Stimulated activated naive CD8-positive, alpha-beta T cell treated with anti-CD3 and anti-CD28 coated beads, Interleukin-15, amount 100 ng/mL, for 72 hours (primary cell): Measurements from ENCODE around the gene ACSM3.
"Not testable (repeated sequence)": the region's sequence is repeated elsewhere in the genome, so short reads cannot be mapped to it uniquely, and the experiment has no call there.

Experiments
- ATAC-seq: fragments of 150-1000 bp; cut with Tn5 transposase; 2 replicates; pipeline ENCODE4 v1.10.0; 2021; ENCODE audit warnings: mild to moderate bottlenecking, moderate library complexity
- DNase-seq, 2 donors: peaks; one replicate each; pipeline ENCODE4 v3.0.0; 2021 to 2022
- H3K27ac Mint-ChIP-seq, 2 donors: one replicate each; pipeline ENCODE4 v1.8.0; 2022; ENCODE audit warnings: mild to moderate bottlenecking in 2 of 2, mixed read lengths in 2 of 2, moderate library complexity in 2 of 2
- H3K27me3 Mint-ChIP-seq: one replicate; pipeline ENCODE4 v1.8.0; 2022; ENCODE audit warnings: mixed read lengths
- H3K4me1 Mint-ChIP-seq: one replicate; pipeline ENCODE4 v1.8.0; 2022; ENCODE audit warnings: mild to moderate bottlenecking, mixed read lengths
- H3K4me3 Mint-ChIP-seq, 2 donors: one replicate each; pipeline ENCODE4 v1.8.0; 2022; ENCODE audit warnings: mild to moderate bottlenecking in 2 of 2, mixed read lengths in 2 of 2, moderate library complexity in 1 of 2
- H3K9me3 Mint-ChIP-seq, 2 donors: one replicate each; pipeline ENCODE4 v1.8.0; 2022; ENCODE audit warnings: mixed read lengths in 2 of 2

ACSM3 gene

DNA sequence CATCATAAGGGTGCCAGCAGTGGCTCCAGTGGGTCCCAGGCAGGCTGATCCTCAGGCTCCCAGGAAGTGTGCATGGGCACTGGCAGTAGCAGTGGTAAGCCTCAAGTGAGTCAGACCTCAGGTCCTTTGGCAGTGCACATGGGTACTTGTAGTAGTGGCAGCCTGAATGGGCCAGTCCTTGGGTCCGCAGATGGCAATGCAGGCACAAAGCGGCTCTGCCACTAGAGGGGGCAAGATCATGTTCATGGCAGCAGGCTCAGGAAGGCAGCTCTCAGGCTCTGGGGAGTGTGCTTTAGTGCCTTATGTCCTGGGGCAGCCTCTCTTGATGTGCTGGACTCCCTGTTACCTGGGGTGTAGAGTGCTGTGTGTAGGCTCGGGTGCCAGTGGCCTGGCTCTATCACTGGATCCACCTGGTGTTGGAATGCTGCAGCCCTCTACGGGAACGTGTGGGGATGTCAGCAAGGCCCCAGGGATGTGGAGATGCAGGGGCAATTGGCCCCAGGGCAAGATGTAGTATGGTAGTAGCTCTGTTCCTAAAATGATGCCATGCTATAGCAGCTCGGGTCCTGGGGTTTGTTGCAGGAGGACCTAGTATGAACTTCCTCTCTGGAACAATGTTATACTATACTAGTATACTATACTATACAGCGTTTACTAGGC, 11.0 kb downstream of the ACSM3 start:
- peak; percentile 45 to 63 for DNase-seq
- H3K27me3 Mint-ChIP-seq, result no peaks in the 10 kb centered on the region
- H3K4me1 Mint-ChIP-seq, result no peaks in the 10 kb centered on the region
- no peak overlapping the region for H3K27ac Mint-ChIP-seq
- no peak overlapping the region for H3K4me3 Mint-ChIP-seq
- ATAC-seq, result peak; percentile 90
- no peaks in the 10 kb centered on the region for H3K9me3 Mint-ChIP-seq

DNA sequence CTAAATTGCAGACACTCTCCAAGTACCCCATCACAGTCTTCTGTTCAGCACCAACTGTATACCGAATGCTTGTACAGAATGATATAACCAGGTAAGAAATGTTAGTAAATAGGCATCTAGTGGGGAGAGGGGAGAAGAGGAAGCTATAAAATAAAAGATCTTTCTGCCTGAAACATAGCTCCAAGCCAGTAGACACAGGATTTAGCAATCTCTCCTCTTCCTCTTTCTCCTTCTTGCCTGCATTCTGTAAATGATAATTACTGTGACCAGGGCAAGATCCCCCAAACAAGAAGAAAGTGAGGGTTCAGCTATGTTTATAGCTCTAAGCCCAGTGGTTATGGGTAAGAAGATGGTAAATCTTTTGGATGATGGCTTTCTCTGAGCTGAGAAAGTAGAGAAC, 17.9 kb downstream of the ACSM3 start:
- no peak overlapping the region for H3K4me3 Mint-ChIP-seq
- H3K27ac Mint-ChIP-seq, result no peak overlapping the region
- no peaks in the 10 kb centered on the region for H3K9me3 Mint-ChIP-seq
- no peak for DNase-seq
- no peak for ATAC-seq
- no peaks in the 10 kb centered on the region for H3K4me1 Mint-ChIP-seq
- H3K27me3 Mint-ChIP-seq, result no peaks in the 10 kb centered on the region

DNA sequence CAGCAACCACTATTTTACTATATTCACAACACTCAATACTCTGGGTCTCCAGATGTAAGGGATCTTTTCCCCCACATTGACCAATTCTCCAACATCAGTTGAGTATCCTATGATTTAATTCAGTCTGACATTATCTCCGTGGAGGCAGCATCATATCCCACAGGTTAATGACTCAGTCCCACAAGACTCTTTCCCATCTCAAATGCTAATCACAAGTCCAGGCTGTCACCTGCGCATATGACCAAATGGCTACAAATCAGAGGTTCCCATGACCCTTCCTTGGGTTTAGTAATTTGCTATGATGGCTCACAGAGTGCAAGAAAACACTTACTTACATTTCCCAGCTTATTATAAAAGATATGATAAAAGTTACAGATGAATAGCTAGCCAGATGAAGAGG, 18.7 kb downstream of the ACSM3 start:
- no peak overlapping the region for H3K27ac Mint-ChIP-seq
- no peaks in the 10 kb centered on the region for H3K27me3 Mint-ChIP-seq
- no peak overlapping the region for H3K4me3 Mint-ChIP-seq
- no peak for DNase-seq
- no peaks in the 10 kb centered on the region for H3K9me3 Mint-ChIP-seq
- no peak for ATAC-seq
- no peaks in the 10 kb centered on the region for H3K4me1 Mint-ChIP-seq

DNA sequence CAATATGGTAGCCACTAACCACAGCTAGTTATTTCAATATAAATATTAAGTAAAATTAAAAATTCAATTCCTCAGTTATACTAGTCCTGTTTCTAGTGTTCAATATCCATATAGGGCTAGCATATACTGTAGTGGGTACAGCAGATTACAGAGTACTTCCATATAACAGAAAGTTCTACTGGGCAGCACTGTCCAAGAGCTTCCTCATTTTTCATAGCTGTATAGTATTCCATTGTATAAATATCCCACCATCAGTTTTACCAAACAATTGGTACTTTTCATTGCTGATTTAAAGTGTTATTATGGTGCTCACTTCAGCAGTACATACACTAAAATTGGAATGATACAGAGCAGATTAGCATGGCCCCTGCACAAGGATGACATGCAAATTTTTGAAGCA, 20.4 kb downstream of the ACSM3 start:
- no peak for DNase-seq
- Mint-ChIP-seq H3K27ac (no peak overlapping the region), H3K4me1 (no peaks in the 10 kb centered on the region), H3K27me3 (no peaks in the 10 kb centered on the region), H3K4me3 (no peak overlapping the region), H3K9me3 (no peaks in the 10 kb centered on the region)
- ATAC-seq, result no peak

DNA sequence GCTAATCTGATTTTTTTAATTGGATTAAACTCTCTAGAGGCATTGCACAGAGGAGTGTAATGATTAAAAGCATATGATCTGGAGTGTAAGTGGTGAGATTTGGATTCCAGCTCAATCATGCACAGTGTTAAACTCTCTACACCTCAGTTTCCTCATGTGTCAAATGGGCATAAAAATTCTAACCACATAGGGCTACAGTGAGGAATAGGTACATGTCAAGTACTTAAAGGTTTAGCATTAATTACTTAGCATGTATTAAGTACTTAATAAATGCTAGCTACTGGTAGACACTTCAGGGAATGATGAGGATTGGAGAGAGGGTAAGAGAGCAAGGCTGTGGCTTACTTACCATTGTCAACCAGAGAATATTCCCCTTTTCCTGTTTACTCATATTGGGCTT, 25.3 kb downstream of the ACSM3 start:
- H3K9me3 Mint-ChIP-seq, result no peaks in the 10 kb centered on the region
- no peak for ATAC-seq
- H3K4me3 Mint-ChIP-seq, result no peak overlapping the region
- no peak overlapping the region for H3K27ac Mint-ChIP-seq
- H3K27me3 Mint-ChIP-seq, result no peaks in the 10 kb centered on the region
- DNase-seq, result no peak
- no peaks in the 10 kb centered on the region for H3K4me1 Mint-ChIP-seq

DNA sequence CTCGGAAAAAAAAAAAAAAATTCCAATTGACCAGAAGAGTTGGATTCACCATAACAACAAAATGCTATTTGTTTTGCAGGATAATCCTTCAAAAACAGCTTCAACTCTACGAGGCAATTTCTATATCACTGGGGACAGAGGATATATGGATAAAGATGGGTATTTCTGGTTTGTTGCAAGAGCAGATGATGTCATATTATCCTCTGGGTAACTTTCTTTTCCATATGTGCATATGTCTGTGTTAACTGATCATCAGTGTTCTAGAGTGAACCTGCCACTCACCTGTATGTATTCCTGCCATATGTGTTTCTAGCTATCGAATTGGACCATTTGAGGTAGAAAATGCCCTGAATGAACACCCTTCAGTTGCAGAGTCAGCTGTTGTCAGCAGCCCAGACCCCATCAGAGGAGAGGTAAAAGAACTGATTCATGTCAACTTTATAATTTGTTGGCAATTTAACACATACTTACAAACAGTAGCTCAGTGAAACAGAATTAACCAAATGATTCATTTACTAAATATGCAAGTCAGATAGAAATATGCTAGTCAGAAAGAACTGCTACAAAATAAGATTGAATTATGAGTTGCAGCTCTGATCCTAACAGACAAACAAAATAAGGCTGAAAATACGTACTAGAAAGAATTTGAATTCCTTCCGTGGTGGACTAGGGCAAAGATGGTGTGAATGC, 28.3 kb downstream of the ACSM3 start:
- Mint-ChIP-seq H3K4me3 (no peak overlapping the region), H3K27me3 (no peaks in the 10 kb centered on the region), H3K4me1 (no peaks in the 10 kb centered on the region), H3K27ac (peak overlapping the region in 1 of 2 donors; percentile 16), H3K9me3 (no peaks in the 10 kb centered on the region)
- ATAC-seq, result no peak
- DNase-seq, result no peak

DNA sequence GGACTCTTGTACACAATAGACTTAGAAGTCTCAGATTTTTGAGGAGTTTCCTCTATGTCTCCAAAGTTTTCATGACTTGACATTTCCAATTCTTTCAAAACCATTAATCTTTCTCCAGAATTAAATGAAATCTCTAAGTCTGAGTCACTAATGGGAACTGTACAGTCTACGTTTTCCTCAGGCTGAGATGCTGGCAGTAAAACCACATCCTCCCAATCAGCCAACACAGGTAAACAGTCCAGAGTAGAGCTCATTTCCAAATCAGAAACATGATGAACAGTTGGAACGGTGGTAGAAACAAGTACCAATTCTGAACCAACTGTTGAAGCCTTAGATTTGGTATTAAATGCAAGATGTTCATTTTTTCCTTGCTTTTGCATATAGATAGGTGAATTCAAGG, 34.5 kb downstream of the ACSM3 start:
- Mint-ChIP-seq H3K27ac (no peak overlapping the region), H3K4me1 (no peaks in the 10 kb centered on the region), H3K27me3 (no peaks in the 10 kb centered on the region), H3K9me3 (no peaks in the 10 kb centered on the region), H3K4me3 (no peak overlapping the region)
- DNase-seq (no peak), ATAC-seq (no peak)

DNA sequence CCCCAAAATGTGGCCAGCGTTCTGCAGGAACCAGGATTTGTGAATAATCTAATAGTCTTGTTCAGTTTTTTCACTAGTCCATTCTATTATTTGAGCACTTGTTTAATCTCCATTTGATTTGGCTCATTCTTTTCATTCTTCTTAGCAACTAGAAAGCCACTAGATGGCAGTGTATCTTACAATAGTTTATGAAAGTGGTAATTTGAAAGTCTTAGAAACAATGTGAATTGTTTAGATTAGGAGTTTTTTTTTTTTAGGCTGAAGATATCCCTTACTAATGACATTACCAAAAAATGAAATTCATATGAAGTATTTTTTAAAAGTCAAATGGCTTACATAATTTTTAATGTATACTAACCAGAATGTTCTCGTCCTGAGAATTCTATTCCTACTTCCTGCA, 35.8 kb downstream of the ACSM3 start:
- DNase-seq (no peak), ATAC-seq (no peak)
- no peaks in the 10 kb centered on the region for H3K9me3 Mint-ChIP-seq
- no peak overlapping the region for H3K4me3 Mint-ChIP-seq
- H3K27ac Mint-ChIP-seq, result no peak overlapping the region
- H3K4me1 Mint-ChIP-seq, result no peaks in the 10 kb centered on the region
- no peaks in the 10 kb centered on the region for H3K27me3 Mint-ChIP-seq

DNA sequence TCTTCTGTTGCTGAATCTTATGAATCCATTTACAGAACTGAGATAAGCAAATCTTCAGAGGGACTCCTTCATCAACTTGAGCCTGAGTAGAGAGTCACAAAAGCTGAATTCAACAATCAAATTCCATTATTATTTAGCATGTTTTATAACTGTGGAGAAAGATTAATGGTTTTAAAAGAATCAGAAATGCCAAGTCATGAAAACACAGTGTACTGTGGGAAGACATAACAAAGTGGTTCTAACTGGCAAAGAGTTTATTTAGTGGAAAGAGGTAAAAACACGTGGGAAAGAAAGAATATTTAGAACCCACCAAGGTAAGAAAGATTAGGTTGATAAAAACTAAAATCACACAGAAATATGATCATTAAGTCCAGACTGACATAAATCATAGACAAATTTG, 37.5 kb downstream of the ACSM3 start:
- ATAC-seq, result no peak
- H3K4me3 Mint-ChIP-seq, result no peak overlapping the region
- no peaks in the 10 kb centered on the region for H3K27me3 Mint-ChIP-seq
- peaks cover 11% of the 10 kb centered on the region for H3K4me1 Mint-ChIP-seq
- H3K27ac Mint-ChIP-seq, result no peak overlapping the region
- H3K9me3 Mint-ChIP-seq, result no peaks in the 10 kb centered on the region
- no peak for DNase-seq

DNA sequence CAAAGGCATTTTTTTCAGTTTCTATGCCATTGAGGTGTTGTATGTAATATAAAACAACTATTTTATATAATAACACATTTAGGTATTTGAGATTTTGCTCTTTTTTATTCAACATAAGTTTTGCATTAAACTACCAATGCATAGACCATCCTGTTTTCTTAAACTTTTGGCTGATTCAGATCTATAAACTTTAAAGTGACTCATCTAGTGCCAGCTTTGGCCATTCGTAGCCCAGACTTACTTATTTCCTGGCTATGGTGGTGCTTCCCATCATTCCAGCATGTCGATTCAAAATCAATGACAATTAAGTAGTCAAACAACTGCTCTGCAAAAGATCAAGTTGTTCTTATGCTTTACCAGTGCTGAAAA, 39.4 kb downstream of the ACSM3 start:
- ATAC-seq, result no peak
- DNase-seq, result no peak
- Mint-ChIP-seq H3K4me1 (peaks cover 23% of the 10 kb centered on the region), H3K9me3 (no peaks in the 10 kb centered on the region), H3K4me3 (no peak overlapping the region), H3K27ac (no peak overlapping the region), H3K27me3 (no peaks in the 10 kb centered on the region)

DNA sequence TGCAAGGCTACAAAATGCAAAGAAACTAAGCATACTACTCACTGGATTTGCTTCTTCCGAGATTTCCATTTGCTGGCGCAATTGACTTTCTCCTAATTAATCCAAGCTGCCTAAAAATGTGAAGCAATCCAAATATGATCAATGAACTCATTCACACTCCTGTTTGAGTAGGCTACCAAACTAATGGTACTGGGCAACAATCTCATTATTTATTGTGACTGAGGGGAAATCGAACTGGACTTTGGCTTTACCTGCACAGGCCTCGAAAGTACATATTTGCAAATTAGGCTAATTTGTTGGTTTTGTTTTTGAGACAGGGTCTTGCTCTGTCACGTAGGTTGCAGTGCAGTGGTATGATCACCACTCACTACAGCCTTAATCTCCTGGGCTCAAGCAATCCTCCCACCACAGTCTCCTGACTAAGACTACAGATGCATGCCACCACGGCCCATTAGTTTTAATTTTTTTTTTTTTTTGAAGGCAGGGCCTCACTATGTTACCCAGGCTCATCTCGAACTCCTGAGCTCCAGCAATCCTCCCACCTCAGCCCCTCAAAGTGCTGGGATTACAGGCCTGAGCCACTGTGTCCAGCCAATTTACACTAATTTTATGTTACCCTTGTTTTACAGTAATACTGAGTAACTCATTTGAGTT, 39.9 kb downstream of the ACSM3 start:
- H3K9me3 Mint-ChIP-seq, result no peaks in the 10 kb centered on the region
- DNase-seq (no peak), ATAC-seq (no peak)
- H3K4me3 Mint-ChIP-seq, result no peak overlapping the region
- H3K27me3 Mint-ChIP-seq, result no peaks in the 10 kb centered on the region
- H3K27ac Mint-ChIP-seq, result no peak overlapping the region
- peaks cover 27% of the 10 kb centered on the region for H3K4me1 Mint-ChIP-seq

DNA sequence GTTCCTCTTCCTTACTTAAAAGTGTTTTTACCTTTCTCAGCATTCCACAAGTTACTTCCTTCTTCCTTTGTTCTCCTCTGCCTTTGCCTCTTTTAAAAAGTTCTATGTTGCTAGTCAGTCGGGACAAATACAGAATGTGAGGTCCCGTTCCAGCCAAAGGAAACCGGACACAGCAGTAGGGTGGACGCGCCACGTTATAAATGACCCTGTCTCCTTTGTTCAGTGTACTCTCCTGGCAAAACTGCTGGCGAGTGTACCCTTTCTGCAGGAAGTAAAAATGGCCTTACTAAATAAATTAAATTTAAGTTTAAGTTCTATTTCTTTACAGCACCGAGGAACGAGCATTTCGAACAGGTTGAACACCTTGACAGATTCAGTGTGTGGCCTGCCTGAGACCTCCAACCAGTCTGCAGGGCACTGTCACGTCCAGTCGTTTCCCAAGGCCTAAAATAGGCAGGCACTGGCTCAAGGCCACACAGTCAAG, 41.9 kb downstream of the ACSM3 start:
- not testable (repeated sequence) for DNase-seq, H3K27me3 Mint-ChIP-seq, H3K9me3 Mint-ChIP-seq
- H3K27ac Mint-ChIP-seq, result peak overlapping the region; percentile 98 to 99
- H3K4me1 Mint-ChIP-seq, result peaks cover 29% of the 10 kb centered on the region
- peak overlapping the region; percentile 95 to 97 for H3K4me3 Mint-ChIP-seq
- ATAC-seq, result peak; percentile 56

DNA sequence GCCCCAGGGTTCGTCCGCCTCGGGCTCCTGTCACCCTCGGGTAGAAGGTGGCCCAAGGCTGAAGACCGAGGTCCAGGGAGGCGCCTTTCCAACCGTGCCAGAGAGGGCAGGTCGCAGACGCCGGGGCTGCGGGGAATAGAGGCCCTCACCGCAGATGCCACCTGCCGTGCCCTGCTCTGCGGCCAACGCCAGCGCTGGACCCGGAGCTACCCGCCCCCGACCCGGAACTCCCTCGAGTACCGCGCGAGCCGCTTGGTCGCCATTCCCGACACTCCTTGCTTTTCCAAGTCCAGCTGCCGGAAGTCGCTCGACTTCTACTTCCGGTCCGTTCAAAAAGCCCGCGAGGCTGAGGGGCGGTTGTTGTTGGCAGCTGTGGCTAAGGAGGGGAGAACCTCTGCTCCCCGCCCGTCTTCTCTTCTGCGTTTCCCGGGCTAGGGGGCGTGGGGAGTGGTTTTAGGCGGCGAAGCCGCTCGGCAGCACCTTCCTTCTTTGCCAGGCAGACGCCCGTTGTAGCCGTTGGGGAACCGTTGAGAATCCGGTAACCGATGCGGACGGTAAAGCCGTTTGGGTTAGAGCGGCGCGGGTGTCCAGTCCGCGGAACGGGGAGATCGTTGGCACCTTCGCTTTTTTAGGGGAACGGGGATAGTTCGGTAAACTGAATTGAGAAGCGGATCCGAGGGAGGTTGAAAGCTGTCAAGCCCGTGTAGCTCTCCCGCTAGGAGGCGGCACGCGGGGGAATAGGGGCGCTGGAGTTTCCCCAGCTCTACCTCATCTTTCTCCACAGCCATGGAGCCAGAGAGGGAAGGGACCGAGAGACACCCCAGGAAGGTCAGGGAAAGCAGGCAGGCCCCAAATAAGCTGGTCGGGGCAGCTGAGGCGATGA, 42.6 kb downstream of the ACSM3 start, which contains the start of the genes ERI2 and REXO5:
TSS of gene ERI2 (minus strand) at position 305 of the 883 bp plus-strand sequence. CDS start at position 263, 42 bp downstream.
TSS of gene REXO5 (plus strand) at position 360 of the 883 bp plus-strand sequence. CDS start at position 787, 427 bp downstream.
- peaks cover 34% of the 10 kb centered on the region for H3K4me1 Mint-ChIP-seq
- peak; percentile 69 to 78 for DNase-seq
- H3K27ac Mint-ChIP-seq, result peak within 1 kb of the TSS; percentile 98 to 99
- H3K27me3 Mint-ChIP-seq, result no peaks in the 10 kb centered on the region
- ATAC-seq, result peak; percentile 94
- H3K9me3 Mint-ChIP-seq, result no peaks in the 10 kb centered on the region
- H3K4me3 Mint-ChIP-seq, result peak within 1 kb of the TSS; percentile 95 to 97

DNA sequence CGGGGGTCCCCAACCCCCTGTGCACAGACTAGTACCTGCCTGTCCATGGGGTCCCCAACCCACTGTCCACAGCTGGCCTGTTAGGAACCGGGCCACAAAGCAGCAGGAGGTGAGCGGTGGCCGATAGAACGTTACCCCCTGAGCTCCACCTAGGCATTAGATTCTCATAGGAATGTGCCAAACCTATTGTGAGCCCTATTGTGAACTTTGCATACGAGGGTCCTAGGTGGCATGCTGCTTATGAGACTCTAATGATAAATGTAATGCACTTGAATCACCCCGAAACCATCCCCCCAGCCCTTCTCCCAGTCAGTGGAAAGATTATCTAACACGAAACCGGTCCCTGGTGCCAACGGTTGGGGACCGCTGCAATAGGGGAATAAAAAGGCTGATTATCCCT, 44.0 kb downstream of the ACSM3 start:
- H3K9me3 Mint-ChIP-seq, result no peaks in the 10 kb centered on the region
- ATAC-seq (no peak), DNase-seq (no peak)
- peak overlapping the region; percentile 98 to 99 for H3K27ac Mint-ChIP-seq
- H3K4me3 Mint-ChIP-seq, result peak overlapping the region; percentile 95 to 97
- H3K27me3 Mint-ChIP-seq, result no peaks in the 10 kb centered on the region
- H3K4me1 Mint-ChIP-seq, result peaks cover 34% of the 10 kb centered on the region

DNA sequence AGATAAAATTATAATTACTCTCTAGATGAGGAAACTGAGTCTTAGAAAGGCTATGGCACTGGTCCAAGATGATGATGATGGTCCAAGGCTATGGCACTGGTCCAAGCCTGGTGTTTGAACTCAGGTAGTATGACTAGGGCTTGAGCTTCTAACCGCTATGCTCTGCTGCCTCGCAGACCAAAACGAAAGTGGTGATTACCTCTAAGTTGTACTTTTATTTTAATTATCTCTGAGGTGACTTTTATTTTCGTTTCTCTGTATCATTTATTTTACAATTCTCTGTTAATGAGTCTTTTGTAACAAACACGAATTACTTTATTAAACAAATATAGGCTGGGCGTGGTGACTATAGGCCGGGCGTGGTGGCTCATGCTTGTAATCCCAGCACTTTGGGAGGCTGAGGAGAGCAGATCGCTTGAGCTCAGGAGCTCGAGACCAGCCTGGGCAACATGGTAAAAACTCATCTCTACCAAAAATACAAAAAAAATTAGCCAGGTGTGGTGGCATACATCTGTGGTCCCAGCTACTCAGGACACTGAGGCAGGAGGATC, 48.1 kb downstream of the ACSM3 start:
- ATAC-seq, result no peak
- no peak overlapping the region for H3K27ac Mint-ChIP-seq
- H3K9me3 Mint-ChIP-seq, result no peaks in the 10 kb centered on the region
- H3K4me3 Mint-ChIP-seq, result no peak overlapping the region
- peaks cover 29% of the 10 kb centered on the region for H3K4me1 Mint-ChIP-seq
- H3K27me3 Mint-ChIP-seq, result no peaks in the 10 kb centered on the region
- DNase-seq, result no peak
